HepG2 (cell line): ENCODE results near the gene ABCA4.

Source experiments
- CHD2 ChIP-seq: IDR thresholded peaks from 2 replicates; pipeline ENCODE4 v1.6.1; 2011; ENCODE audit warnings: low read depth, low read length, improper control_type of control experiment
- HDAC2 ChIP-seq: sonication (generic); formaldehyde crosslinking; IDR thresholded peaks from 2 replicates; pipeline ENCODE4 v1.4.0; 2020; ENCODE audit warnings: missing genetic modification reagents
- MBNL3 ChIP-seq: fragments of 250-450 bp; sonication (Bioruptor Pico); conservative IDR thresholded peaks from 2 replicates; pipeline ENCODE4 v1.8.0; 2022; ENCODE audit warnings: mild to moderate bottlenecking, inconsistent platforms
- MTF1 ChIP-seq: sonication (generic); formaldehyde crosslinking; IDR thresholded peaks from 2 replicates; pipeline ENCODE4 v1.5.0; 2020; ENCODE audit warnings: missing genetic modification reagents
- POLR2AphosphoS2 ChIP-seq: IDR thresholded peaks from 2 replicates; pipeline ENCODE4 v1.6.1; 2011; ENCODE audit warnings: low read depth, low read length, improper control_type of control experiment
- SRSF4 ChIP-seq: fragments of 200-400 bp; formaldehyde crosslinking; IDR thresholded peaks from one replicate; pipeline ENCODE4 v1.6.1; 2018; ENCODE audit warnings: mild to moderate bottlenecking, low read depth, low read length, moderate library complexity; ENCODE audit not compliant: poor library complexity, severe bottlenecking
- TBX2 ChIP-seq: sonication (generic); formaldehyde crosslinking; IDR thresholded peaks from 2 replicates; pipeline ENCODE4 v1.5.0; 2020; ENCODE audit warnings: missing genetic modification reagents, mild to moderate bottlenecking, borderline replicate concordance
- U2AF1 ChIP-seq: fragments of 200-400 bp; formaldehyde crosslinking; optimal IDR thresholded peaks from 2 replicates; pipeline ENCODE3; 2017; ENCODE audit warnings: mild to moderate bottlenecking, low read depth, low read length
- ZNF280B ChIP-seq: sonication (generic); formaldehyde crosslinking; IDR thresholded peaks from 2 replicates; pipeline ENCODE4 v1.5.0; 2020; ENCODE audit warnings: missing genetic modification reagents, mild to moderate bottlenecking, borderline replicate concordance
- ZNF609 ChIP-seq: sonication (generic); formaldehyde crosslinking; IDR thresholded peaks from 2 replicates; pipeline ENCODE4 v1.4.0; 2020; ENCODE audit warnings: mild to moderate bottlenecking, missing genetic modification reagents, borderline replicate concordance

- TF ChIP-seq TBX2 (CRISPR knock-in tag) (no peak), U2AF1 (no peak), HDAC2 (no peak), SRSF4 (no peak), MBNL3 (CRISPR knock-in tag) (no peak), CHD2 (no peak), MTF1 (no peak), POLR2AphosphoS2 (no peak), ZNF280B (CRISPR knock-in tag) (no peak), ZNF609 (no peak)
Observed at GRCh38 chr1:94013367-94013878, 107.5 kb downstream of the ABCA4 start.
